CD4-positive, alpha-beta T cell treated with Interleukin-4 for 1 hour (primary cell): ENCODE data around the gene ST6GALNAC2.

Experiments used
- DNase-seq, 2 donors: peaks; one replicate each; pipeline ENCODE4 v3.0.0-alpha.2; 2020 to 2022

Gene ST6GALNAC2

GRCh38 chr17:76553178-76553908 lies 32.3 kb downstream of the ST6GALNAC2 start:
- DNase-seq, result no peak

- no peak for DNase-seq
Observed at GRCh38 chr17:76551685-76552084, 34.0 kb downstream of the ST6GALNAC2 start.

GRCh38 chr17:76550712-76551615 lies 34.7 kb downstream of the ST6GALNAC2 start:
- DNase-seq, result no peak

- no peak for DNase-seq
Observed at GRCh38 chr17:76549539-76549938, 36.1 kb downstream of the ST6GALNAC2 start.

- no peak for DNase-seq
Observed at GRCh38 chr17:76549215-76549518, 36.5 kb downstream of the ST6GALNAC2 start.

GRCh38 chr17:76548378-76549214 lies 37.1 kb downstream of the ST6GALNAC2 start:
- no peak for DNase-seq

- DNase-seq, result no peak
Observed at GRCh38 chr17:76547642-76548202, 37.9 kb downstream of the ST6GALNAC2 start.

- DNase-seq, result peak; percentile 72 to 73
Observed at GRCh38 chr17:76547183-76547641, 38.4 kb downstream of the ST6GALNAC2 start.

GRCh38 chr17:76546556-76547182 lies 39.0 kb downstream of the ST6GALNAC2 start:
- DNase-seq, result no peak

GRCh38 chr17:76545918-76546555 lies 39.6 kb downstream of the ST6GALNAC2 start:
- DNase-seq, result no peak

GRCh38 chr17:76544546-76545365 lies 40.9 kb downstream of the ST6GALNAC2 start:
- DNase-seq, result no peak

GRCh38 chr17:76543826-76544545 lies 41.7 kb downstream of the ST6GALNAC2 start:
- no peak for DNase-seq

- DNase-seq, result no peak
Observed at GRCh38 chr17:76543482-76543825, 42.2 kb downstream of the ST6GALNAC2 start.

GRCh38 chr17:76542984-76543383 lies 42.7 kb downstream of the ST6GALNAC2 start:
- DNase-seq, result no peak

GRCh38 chr17:76542566-76542971 lies 43.1 kb downstream of the ST6GALNAC2 start:
- no peak for DNase-seq

- DNase-seq, result no peak
Observed at GRCh38 chr17:76541739-76542454, 43.8 kb downstream of the ST6GALNAC2 start.

GRCh38 chr17:76540381-76541300 lies 45.0 kb downstream of the ST6GALNAC2 start:
- DNase-seq, result peak; percentile 15 to 68

- DNase-seq, result no peak
Observed at GRCh38 chr17:76539631-76540271, 45.9 kb downstream of the ST6GALNAC2 start, which contains the start of gene PRCD. TSS of gene PRCD (plus strand) at chr17:76540044. CDS start at chr17:76540142, 98 bp downstream.
